ENCODE results near the gene HYKK.

HYKK gene

GRCh38 chr15:78540141-78540870 is 32.9 kb downstream of the HYKK start, which contains the start of gene PSMA4:
Gene PSMA4, plus strand, starts transcription at chr15:78540444. Its CDS starts 1,484 bp downstream, at chr15:78541928.
- peak within 1 kb of the TSS; percentile 94 for H3K4me3 ChIP-seq (ENCODE audit: low read depth, low read length)
- DNase-seq (ENCODE audit: low read depth): peak; percentile 95

GRCh38 chr15:78540871-78541743 is 33.7 kb downstream of the HYKK start:
- no peak for DNase-seq (ENCODE audit: low read depth)
- peak overlapping the region; percentile 94 for H3K4me3 ChIP-seq (ENCODE audit: low read depth, low read length)
- TF ChIP-seq CTCF (IDR thresholded peaks at IDR 0.05; ENCODE audit: insufficient read depth, low read depth, low read length, missing control alignments): no peak

More at GRCh38 chr15:78540141-78540870, 32.9 kb downstream of the HYKK start, which contains the start of gene PSMA4:
- no peak for TF ChIP-seq CTCF (IDR thresholded peaks at IDR 0.05; ENCODE audit: insufficient read depth, low read depth, low read length, missing control alignments)

- no peak for DNase-seq (ENCODE audit: low read depth)
- no peak for TF ChIP-seq CTCF (IDR thresholded peaks at IDR 0.05; ENCODE audit: insufficient read depth, low read depth, low read length, missing control alignments)
- H3K4me3 ChIP-seq (ENCODE audit: low read depth, low read length): peak overlapping the region; percentile 94
These were observed 34.3 kb downstream of the HYKK start for GRCh38 chr15:78541744-78542034.

- TF ChIP-seq CTCF (IDR thresholded peaks at IDR 0.05; ENCODE audit: insufficient read depth, low read depth, low read length, missing control alignments): no peak
- H3K4me3 ChIP-seq (ENCODE audit: low read depth, low read length): no peak overlapping the region
- DNase-seq (ENCODE audit: low read depth): no peak
These were observed 35.3 kb downstream of the HYKK start for GRCh38 chr15:78542647-78543046.

GRCh38 chr15:78550194-78550593 is 42.8 kb downstream of the HYKK start:
- H3K4me3 ChIP-seq (ENCODE audit: low read depth, low read length): no peak overlapping the region
- no peak for TF ChIP-seq CTCF (IDR thresholded peaks at IDR 0.05; ENCODE audit: insufficient read depth, low read depth, low read length, missing control alignments)
- DNase-seq (ENCODE audit: low read depth): no peak

GRCh38 chr15:78550815-78551214 is 43.4 kb downstream of the HYKK start:
- DNase-seq (ENCODE audit: low read depth): no peak
- H3K4me3 ChIP-seq (ENCODE audit: low read depth, low read length): no peak overlapping the region
- no peak for TF ChIP-seq CTCF (IDR thresholded peaks at IDR 0.05; ENCODE audit: insufficient read depth, low read depth, low read length, missing control alignments)
